ENCODE results near the gene AFF2.

AFF2 gene

DNA sequence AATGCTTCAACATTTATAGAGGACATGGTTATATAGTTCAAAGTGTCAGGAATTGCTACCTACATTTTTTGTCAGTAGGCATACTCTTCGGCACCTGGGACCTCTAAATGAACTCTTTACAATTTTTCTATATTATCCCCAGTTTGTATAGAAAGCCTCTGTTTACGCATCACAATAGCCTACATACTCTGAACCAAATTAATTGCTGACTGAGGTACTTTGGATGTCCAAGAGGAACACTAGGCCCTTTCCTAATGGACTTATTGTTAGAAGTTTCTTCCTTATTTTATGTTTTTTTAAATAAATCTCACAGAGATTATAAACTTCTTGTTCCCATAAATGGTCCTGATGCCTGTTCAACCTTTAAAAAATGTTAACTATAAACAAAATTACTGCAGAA, 8.4 kb upstream of the AFF2 start:
- no peak for DNase-seq (ENCODE audit: extremely low spot score)
- POLR2A ChIA-PET: no interaction called here
- CTCF ChIA-PET: no interaction called here
- TF ChIP-seq LEF1 (IDR thresholded peaks at IDR 0.05; ENCODE audit: borderline replicate concordance): no peak
- no peak for TF ChIP-seq FOXK2 (IDR thresholded peaks at IDR 0.05)
- no peak for TF ChIP-seq BHLHE40 (IDR thresholded peaks at IDR 0.05; ENCODE audit: borderline replicate concordance)
- no peak for TF ChIP-seq L3MBTL2 (conservative IDR thresholded peaks at IDR 0.05)
- no peak for TF ChIP-seq ARNT (IDR thresholded peaks at IDR 0.05)
- no peak for TF ChIP-seq ZNF384 (IDR thresholded peaks at IDR 0.05)
- no peak for TF ChIP-seq ELF4 (IDR thresholded peaks at IDR 0.05)

DNA sequence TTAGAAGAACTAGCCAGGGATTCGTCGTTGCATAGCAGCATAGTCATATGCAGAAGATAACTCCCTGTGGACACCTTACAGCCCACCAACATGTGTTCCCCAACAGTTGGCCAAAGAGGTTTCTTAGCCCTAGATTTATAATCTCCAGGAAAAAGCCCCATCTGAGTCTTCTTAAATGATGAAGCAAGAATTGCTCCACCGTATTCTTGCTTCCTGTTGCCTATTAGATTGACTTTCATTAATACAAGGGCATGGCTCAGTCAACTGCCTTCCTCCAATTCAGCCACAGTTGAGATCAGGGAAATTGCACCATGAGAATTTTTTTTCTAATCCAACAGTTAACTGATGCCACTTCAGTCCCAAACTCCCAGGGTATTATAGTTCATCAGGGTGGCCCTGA, 5.2 kb upstream of the AFF2 start:
- DNase-seq (ENCODE audit: extremely low spot score): no peak
- POLR2A ChIA-PET: interaction anchor here (0.6 kb wide), 1 partner anchor 217 kb away, joined by 3 read pairs; no protein-coding TSS in a partner anchor
- CTCF ChIA-PET: no interaction called here
- TF ChIP-seq SUZ12 (IDR thresholded peaks at IDR 0.05) (no peak), FOXM1 (IDR thresholded peaks at IDR 0.05; ENCODE audit: borderline replicate concordance) (no peak), TARDBP (IDR thresholded peaks at IDR 0.05) (no peak), HDGF (IDR thresholded peaks at IDR 0.05; ENCODE audit: borderline replicate concordance) (no peak), ZNF384 (IDR thresholded peaks at IDR 0.05) (no peak), ARNT (IDR thresholded peaks at IDR 0.05) (no peak), SP1 (IDR thresholded peaks at IDR 0.05) (no peak), ELF4 (IDR thresholded peaks at IDR 0.05) (no peak), L3MBTL2 (conservative IDR thresholded peaks at IDR 0.05) (no peak), FOXK2 (IDR thresholded peaks at IDR 0.05) (no peak), BHLHE40 (IDR thresholded peaks at IDR 0.05; ENCODE audit: borderline replicate concordance) (no peak), FOXA1 (IDR thresholded peaks at IDR 0.05) (no peak), CTBP1 (IDR thresholded peaks at IDR 0.05; ENCODE audit: borderline replicate concordance) (no peak), NFRKB (IDR thresholded peaks at IDR 0.05) (no peak), LEF1 (IDR thresholded peaks at IDR 0.05; ENCODE audit: borderline replicate concordance) (no peak)
- TF ChIP-seq, protein P1, sequence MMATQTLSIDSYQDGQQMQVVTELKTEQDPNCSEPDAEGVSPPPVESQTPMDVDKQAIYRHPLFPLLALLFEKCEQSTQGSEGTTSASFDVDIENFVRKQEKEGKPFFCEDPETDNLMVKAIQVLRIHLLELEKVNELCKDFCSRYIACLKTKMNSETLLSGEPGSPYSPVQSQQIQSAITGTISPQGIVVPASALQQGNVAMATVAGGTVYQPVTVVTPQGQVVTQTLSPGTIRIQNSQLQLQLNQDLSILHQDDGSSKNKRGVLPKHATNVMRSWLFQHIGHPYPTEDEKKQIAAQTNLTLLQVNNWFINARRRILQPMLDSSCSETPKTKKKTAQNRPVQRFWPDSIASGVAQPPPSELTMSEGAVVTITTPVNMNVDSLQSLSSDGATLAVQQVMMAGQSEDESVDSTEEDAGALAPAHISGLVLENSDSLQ (IDR thresholded peaks at IDR 0.05): no peak

DNA sequence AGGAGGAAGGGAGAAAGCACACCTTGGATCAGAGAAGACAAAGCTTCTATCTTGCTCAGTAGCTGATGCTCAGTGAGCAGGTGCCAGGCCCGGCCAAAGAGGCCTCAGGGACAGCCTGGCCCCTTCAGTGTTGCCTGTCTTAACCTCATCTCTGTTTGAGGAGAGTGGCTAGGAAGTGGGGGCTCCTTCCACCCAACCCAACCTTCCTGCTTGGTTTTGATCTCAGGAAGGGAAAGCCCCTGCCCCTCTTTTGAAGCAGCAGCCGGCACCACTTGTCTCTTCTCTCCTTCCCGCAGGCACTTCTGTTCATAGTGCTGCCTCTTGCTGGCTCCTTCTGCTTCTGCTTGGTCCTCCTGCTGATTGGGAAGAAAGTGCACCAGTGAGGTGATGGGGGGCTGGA, 2.4 kb upstream of the AFF2 start:
- DNase-seq (ENCODE audit: extremely low spot score): no peak
- ChIA-PET POLR2A (no interaction called here), CTCF (interaction anchor here (0.9 kb wide), 1 partner anchor 33 kb away, joined by 3 read pairs; no protein-coding TSS in a partner anchor)
- TF ChIP-seq L3MBTL2 (conservative IDR thresholded peaks at IDR 0.05) (no peak), LEF1 (IDR thresholded peaks at IDR 0.05; ENCODE audit: borderline replicate concordance) (no peak), SP1 (IDR thresholded peaks at IDR 0.05) (no peak), HDGF (IDR thresholded peaks at IDR 0.05; ENCODE audit: borderline replicate concordance) (no peak), CTBP1 (IDR thresholded peaks at IDR 0.05; ENCODE audit: borderline replicate concordance) (no peak), ZNF384 (IDR thresholded peaks at IDR 0.05) (no peak), ELF4 (IDR thresholded peaks at IDR 0.05) (no peak), FOXM1 (IDR thresholded peaks at IDR 0.05; ENCODE audit: borderline replicate concordance) (no peak), FOXK2 (IDR thresholded peaks at IDR 0.05) (no peak), SUZ12 (IDR thresholded peaks at IDR 0.05) (no peak)
- TF ChIP-seq, protein P1 (IDR thresholded peaks at IDR 0.05): no peak

DNA sequence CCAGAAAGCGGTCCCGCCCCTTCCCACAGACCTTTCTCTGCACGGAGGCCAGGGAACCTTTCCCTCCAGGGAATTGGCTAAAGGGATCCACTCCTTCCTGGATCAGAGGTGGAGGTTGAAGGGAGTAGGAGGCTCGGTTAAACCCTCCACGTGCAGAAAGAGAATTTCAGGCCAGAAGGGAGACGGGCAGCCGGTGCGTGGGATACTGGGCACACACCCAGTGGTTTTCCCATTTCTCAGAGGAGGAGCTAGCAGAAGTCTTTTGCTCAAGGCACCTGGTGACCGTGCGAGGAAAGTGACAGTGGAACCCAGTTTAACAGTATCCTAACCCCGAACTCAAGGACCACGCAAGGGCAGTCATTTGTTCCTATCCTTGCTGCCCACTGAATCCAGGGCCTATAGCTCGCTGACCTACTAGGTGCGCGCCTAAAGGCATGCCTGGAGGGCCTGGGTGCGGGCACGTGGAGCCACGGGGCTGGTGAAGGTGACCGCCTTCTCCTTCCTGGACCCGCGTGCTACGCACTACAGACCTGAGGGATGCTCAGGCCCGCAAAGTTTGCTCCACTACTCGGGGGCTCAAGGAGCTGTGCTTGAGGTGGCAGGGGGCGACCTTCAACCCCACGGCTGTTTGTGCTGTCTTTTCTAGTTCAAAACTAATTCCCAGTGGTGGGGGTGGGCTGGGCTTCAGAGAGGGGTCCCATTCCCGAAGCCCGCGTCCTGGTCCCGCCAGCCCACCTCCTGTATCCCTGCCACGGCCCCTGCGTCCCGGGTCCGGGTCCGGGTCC, 587 bp upstream of the AFF2 start:
- ChIA-PET POLR2A (no interaction called here), CTCF (no interaction called here)
- DNase-seq (ENCODE audit: extremely low spot score): no peak
- TF ChIP-seq NFRKB (IDR thresholded peaks at IDR 0.05): no peak

DNA sequence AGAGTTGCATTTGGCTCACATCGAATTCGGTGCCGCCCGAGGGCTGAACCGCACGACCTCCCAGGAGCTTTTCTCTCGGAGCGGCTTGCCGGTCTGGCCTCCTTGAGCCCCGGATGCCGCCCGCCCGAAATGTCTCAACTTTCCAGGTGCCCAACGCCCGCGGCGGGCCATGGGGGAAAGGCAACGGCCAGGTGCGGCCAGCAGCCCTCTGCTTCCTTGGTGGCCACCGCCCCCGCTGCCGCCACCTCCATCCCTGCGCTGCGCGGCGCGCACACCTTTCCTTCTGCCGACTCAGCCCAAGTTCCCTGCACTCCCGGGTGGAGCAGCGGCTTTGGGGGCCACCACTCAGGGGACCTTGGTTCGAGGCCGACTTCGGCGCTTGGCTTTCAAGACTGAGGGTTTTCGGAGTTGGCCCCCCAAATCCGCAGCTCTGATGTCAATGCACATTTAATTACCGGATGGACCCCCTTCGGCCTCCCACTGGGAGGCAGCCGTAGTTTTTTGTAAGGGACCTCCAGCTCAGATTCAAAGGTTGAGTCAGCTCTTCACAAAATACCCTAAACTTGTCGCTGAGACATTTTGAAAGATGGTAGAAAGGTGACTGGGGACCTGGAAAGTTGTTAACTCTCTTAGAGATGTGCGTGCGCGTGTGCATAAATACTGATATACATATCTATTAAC, 1.1 kb downstream of the AFF2 start:
- peak; percentile 12 for DNase-seq (ENCODE audit: extremely low spot score)
- TF ChIP-seq HDGF (IDR thresholded peaks at IDR 0.05; ENCODE audit: borderline replicate concordance) (no peak), FOXM1 (IDR thresholded peaks at IDR 0.05; ENCODE audit: borderline replicate concordance) (no peak), ZNF384 (IDR thresholded peaks at IDR 0.05) (no peak), FOXK2 (IDR thresholded peaks at IDR 0.05) (no peak), BHLHE40 (IDR thresholded peaks at IDR 0.05; ENCODE audit: borderline replicate concordance) (no peak)
- TF ChIP-seq, protein P1 (IDR thresholded peaks at IDR 0.05): no peak
- CTCF ChIA-PET: no interaction called here
- POLR2A ChIA-PET: no interaction called here

DNA sequence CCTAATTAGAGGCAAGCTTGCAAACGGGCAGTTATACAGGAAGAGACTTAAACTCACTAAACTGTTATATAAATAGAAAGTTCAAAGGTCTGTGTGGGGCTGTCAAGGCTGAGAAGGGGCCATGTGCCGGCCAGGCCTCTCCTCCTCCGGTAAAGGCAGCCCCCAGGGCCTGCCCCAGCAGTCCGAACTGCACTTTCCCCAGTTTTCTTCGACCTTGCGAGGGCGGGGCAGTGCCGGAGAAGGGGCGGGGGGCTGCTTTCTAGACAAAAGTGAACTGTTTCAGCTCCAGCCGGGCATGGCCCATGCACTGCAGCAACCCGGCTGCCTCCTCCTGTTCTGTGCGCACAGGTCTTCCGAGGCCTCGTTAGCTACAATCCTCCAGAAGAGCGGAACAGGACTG, 4.1 kb downstream of the AFF2 start:
- TF ChIP-seq BHLHE40 (IDR thresholded peaks at IDR 0.05; ENCODE audit: borderline replicate concordance) (no peak), ARNT (IDR thresholded peaks at IDR 0.05) (no peak), ELF4 (IDR thresholded peaks at IDR 0.05) (no peak), FOXK2 (IDR thresholded peaks at IDR 0.05) (no peak), CTBP1 (IDR thresholded peaks at IDR 0.05; ENCODE audit: borderline replicate concordance) (no peak), FOXA1 (IDR thresholded peaks at IDR 0.05) (no peak), SP1 (IDR thresholded peaks at IDR 0.05) (no peak), FOXM1 (IDR thresholded peaks at IDR 0.05; ENCODE audit: borderline replicate concordance) (no peak), NFRKB (IDR thresholded peaks at IDR 0.05) (no peak), SUZ12 (IDR thresholded peaks at IDR 0.05) (no peak), TARDBP (IDR thresholded peaks at IDR 0.05) (no peak), ZNF384 (IDR thresholded peaks at IDR 0.05) (no peak)
- TF ChIP-seq, protein P1 (IDR thresholded peaks at IDR 0.05): no peak
- no peak for DNase-seq (ENCODE audit: extremely low spot score)
- POLR2A ChIA-PET: no interaction called here
- CTCF ChIA-PET: no interaction called here
